NCI-H1105 (cell line): Measurements from ENCODE around the gene TRAM2.

Experiments
- DNase-seq: peaks from one replicate; lab custom pipeline; 2025; lab: John Stamatoyannopoulos, UW

Gene TRAM2, protein sequence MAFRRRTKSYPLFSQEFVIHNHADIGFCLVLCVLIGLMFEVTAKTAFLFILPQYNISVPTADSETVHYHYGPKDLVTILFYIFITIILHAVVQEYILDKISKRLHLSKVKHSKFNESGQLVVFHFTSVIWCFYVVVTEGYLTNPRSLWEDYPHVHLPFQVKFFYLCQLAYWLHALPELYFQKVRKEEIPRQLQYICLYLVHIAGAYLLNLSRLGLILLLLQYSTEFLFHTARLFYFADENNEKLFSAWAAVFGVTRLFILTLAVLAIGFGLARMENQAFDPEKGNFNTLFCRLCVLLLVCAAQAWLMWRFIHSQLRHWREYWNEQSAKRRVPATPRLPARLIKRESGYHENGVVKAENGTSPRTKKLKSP

DNA sequence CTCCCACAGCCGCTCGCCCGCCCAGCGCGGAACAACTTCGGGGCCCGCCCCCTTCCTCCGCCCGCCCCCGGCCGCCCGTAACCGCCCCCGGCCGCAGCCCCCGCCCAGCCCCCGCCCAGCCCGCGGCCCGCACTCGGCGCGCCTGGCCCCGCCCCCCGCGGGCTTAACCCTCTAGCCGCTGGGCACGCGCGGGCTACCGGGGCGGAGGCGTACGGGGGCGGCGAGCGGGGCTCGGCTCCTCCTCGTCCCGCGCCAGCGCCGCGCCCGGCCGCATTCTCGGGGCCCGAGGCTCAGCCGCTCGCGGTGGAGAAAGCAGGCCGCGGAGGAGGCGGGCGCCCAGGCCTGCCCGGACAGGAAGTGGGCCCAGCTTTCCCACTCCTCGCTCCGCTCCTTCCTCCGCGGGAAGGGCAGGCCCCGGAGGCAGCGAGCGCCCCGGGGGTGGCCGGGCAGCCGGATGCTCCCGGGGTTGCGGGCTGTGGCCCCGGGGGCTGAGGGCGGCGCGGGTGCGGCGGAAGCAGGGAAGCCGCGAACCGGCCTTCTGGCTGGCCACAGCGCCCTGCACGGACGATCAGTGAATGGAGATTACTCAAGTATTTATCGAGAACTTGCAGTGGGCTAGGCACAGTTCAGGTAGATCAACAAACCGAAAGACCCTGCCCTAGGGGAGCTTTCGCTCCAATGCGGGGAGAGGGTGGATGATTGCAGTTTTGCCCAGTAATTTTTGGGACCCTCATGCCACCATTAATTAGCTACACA is at the start of gene TRAM2:
TSS of gene TRAM2 (minus strand) at position 39 of the 756 bp plus-strand sequence. CDS start 145 bp downstream, outside the sequence.
- DNase-seq, result peak; percentile 81

DNA sequence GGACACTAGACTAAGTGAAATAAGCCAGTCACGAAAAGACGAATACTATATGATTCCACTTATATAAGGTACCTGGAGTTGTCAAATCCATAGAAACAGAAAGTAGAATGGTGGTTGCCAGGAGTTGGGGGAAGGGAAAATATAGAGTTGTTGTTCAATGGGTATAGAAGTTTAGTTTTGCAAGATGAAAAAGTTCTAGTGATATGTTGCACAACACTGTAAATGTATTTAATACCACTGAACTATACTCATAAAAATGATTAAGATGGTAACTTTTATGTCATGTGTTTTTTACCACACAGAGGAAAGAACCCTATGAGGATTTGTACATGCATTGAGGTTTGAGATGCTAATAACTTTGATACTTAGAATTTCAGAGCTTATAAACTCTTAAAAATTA is 46.0 kb upstream of the TRAM2 start:
- no peak for DNase-seq

DNA sequence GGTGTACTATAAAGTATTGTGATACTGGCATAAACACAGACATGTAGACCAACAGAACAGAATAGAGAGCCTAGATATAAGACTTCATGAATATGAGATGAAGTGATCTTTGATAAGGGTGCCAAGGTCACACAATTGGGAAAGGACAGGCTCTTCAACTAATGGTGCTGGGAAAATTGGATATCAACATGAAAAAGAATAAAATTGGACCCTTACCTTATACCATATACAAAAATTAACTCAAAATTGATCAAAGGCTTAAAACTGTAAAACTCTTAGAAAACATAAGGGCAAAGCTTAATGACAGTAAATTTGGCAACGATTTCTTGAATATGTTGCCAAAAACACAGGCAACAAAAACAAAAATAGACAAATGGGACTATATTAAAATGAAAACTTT is 44.8 kb upstream of the TRAM2 start:
- DNase-seq, result no peak

DNA sequence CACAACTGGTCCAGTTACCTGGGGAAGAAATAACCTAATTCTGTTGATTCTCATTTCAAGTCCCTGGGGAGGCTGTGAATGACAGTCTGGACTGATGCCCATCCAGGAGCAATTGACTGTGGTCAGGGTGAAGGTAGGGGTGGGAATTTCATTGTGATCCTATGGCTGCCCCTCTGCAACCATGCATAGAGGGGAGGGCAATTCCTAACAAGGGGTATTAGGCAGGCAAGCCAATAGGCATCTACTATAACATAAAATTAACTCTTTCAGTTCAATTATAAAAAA is 44.0 kb upstream of the TRAM2 start:
- no peak for DNase-seq

DNA sequence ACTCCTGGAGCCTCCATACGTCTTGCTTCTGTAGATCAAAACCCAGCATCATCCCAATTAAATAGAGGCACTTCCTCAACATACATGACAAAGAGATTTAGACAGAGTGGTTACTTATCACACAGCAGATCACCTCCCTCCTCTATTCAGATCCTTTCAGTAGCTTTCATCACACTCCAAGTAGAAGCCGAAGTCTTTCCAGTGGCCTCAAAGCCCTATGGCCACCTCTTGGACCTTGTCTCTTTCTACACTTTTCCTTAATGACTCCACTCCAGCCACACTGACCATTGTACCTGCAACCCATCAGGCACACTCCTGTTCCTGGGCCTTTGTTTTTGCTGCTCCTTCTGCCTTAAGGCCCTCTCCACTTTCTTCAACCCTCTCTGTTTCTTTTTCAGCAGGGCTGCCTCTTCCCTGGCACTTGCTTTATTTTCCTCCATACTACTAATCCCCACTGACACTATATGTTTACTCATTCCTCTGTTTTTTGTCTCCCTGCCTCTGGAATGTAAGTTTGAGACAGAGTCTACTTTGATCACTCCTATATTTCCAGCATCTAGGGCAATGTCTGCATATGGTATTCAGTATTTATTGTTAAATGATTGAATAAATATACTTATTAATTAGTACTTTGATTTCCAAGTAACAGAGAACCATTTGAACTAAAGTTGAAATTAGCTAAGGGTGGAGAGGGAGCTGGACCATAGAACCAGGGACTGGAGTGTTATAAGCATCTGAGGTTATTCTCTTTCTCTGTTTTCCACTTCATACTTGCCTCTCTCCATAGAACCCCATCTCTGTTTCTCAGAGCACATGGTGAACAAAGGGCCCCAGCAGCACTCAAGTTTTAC is 43.4 kb upstream of the TRAM2 start:
- no peak for DNase-seq

DNA sequence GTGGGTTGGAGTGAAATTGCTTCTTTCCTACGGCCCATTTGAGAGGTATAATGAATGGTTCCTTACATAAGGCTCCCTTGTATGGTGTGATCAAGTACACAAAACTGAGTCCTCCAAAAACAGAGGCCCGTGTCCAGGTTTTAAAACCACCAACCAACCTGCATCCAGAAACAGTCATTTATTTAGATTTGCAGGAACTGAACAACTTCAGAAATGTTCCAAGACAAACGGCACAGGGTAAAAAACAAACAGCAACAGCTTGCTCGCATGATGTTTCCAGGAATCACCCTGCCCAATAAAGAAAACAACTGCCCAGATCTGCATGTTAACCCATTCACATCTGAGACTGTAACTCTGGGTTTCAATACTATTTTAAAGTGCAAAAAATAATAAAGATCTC is 40.2 kb upstream of the TRAM2 start:
- no peak for DNase-seq

DNA sequence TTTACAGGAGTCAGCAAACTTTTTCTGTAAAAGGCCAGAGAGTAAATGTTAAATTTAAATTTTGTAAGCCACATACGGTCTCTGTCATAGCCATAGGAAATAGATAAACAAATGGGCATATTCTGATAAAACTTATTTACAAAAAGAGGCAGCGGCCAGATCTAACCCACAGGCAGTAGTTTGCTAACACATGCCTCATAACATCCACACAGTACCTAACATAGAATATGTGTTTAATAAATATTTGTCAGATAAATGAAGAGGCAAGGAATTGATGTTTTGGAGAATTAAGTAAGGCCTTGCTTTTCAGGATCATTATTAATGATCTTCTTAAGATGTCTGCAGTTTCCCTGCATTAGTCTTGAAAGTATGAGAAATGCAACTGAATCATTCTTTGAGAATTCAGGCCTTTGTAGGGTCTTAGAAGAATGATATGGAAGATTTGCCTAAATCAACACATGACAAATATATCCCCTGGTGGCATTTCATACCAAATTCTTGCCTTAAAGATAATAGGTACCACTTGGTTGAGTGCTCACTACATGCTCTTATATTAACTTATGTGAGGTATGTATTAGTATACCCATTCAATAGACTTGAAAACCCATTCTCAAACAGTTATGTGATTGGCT is 39.3 kb upstream of the TRAM2 start:
- DNase-seq, result no peak

DNA sequence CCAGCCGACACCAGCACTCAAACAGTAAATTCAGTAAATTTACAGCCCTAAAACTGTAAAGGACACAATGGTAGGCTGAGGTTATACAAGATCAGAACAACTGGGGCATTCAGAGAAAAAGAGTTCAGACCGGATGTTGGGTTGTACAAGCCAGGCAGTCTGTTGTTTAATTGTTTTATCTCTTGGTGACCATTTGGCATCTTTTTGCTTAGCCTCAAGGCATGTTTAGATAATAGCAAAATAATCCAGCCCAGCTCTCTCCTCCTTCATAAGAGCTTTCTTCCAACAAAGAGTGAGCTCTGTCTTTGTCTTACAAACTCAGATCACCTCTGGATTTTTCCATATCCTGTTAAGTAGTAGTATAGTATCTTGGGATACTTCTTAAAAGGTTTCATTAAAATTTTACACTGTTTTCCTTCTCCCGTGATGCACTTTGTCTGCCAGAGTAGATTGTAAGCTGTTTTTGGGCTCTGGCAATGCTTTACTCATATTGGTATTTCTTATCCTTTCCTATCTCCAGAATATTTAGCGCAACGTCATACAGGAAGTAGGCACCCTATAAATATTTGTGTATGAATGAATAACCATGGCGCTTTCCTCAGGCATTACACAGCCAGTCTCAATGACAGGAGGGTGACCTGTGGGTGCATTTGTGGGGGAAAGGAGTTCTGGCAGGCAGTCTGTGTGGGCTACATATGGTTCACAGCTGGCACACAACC is 35.6 kb upstream of the TRAM2 start:
- no peak for DNase-seq

DNA sequence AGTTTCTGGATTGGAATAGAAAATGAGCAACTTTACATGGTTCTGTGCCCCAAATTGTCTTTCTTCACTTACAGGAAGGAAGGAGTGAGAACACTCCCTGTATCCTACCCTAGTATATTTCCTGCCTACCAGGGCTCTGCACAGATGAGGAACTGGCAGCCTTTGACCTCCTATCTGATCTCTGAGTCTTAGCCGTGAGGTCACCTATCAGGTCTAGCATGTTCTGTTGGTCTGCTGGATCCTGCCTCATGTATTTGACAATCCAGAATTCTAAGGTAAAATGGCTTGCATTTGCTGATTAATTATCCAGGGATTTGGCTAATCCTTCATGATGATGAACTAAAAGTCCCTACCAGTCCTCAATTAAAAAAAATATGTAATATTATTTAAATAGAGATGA is 35.0 kb upstream of the TRAM2 start:
- DNase-seq, result no peak

DNA sequence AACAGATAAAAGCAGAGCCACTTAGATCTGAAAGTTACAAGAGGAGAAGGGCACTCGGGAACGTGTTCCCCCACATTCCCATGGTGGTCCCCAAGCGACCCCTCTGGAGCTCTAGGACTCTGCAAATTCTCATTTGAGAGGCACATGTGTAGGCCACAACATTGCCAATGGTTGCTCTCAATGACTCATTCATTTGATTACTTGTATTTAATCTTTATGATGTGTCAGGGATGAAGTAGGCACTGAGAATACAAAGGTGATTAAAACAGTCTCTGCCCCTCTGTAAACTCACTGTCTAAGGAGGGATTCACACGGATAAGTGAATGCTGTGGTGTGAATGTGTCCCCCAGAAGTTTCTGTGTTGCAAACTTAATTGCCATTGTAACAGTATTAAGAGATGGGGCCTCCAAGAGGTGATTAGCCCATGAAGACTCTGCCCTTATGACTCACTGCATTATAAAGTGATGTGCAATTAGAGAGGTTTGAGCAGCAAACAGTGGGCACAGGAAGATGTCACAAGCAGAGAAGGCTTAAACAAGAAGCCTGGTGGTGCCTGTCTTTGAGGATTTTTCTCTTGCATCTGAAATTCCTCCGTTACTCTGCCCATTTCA is 34.0 kb upstream of the TRAM2 start:
- DNase-seq, result no peak

DNA sequence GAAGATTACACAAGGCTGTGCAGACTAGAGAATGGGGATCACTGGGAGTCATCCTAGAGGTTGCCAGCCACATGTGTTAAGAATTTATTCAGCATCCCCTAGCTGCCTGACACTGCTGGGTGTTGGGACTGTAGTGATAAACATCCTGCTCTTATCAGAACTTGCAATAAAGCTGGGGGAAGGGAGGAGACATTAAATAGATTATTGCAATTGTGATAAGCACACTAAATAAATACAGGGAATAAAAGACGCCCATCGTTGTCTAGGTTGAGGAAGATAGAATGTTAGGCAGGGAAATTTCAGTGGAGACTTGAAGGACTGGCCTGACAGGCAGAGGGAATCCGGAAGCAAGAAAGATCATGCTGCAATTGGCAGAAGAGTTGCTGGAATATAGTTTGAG is 33.2 kb upstream of the TRAM2 start:
- no peak for DNase-seq

DNA sequence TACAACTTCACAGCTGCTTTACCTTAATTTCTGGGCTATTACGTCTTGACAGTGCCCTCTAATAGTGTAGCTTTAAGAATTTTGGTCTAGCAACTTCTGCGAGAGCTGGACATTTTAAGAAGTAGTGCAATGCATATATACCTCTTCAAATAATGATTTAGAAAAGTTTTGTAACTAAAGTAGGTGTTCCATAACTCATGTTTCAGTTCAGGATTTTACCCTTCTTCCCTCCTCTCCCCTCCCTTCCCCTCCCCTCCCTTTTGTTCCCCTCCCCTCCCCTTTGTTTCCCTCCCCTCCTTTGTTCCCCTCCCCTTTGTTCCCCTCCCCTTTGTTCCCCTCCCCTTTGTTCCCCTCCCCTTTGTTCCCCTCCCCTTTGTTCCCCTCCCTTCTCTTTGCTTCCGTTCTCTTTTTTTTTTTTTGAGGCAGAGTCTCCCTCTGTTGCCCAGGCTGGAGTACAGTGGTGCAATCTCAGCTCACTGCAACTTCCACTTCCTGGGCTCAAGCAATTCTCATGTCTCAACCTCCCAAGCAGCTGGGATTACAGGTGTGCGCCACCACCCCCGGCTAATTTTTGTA is 28.8 kb upstream of the TRAM2 start:
- DNase-seq, result no peak

DNA sequence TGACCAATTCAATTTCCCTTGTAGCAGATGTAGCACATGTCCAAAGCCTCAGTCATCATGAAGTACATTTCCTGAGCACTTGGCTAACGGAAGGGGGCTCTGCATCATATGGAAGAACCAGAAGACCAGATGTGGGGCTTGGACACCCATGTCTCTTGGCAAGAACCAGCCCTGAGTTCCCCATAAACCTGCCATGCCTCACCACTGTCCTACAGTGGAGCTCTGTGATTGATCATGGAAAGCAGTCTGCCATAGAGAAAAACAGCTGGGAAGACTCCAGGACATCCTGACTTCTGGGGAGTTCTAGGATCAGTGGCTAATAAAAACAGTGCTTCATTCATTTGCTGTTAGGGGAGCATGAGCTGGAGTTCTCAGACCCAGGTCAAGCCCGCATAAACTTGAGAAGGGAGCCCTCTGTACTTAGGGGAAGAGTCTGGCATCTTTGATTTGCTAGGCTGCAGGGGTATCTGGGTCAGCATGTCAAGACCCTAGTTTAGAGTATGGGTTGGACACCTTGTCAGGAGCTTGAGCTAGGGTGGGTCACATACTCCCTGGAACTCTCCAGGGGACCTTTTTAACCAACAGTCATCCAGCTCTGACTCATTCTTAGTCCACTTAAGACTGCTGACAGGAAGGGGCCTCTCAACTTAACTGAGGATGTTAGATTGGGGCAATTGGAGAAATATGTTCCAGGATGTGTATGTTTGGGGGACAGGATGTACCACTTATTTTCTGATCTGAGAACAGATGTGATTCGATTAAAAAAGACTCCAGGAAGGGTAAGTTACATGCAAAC is 26.3 kb upstream of the TRAM2 start:
- no peak for DNase-seq

DNA sequence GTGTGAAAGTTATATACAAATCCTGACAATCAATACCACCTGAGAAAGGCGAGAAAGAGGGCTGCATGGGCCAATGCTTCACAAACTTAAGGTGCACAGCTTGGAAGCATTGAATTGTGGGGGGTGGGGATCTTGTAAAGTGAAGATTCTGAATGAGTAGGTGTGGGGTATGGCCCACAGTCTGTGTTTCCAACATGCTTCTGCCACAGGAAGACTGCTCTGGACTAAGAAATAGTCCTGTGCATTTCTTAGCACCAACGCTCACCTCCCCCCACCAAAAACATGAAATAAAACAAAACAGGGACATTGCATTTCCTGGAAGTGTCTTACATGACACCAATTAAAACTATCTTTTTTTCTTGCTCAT is 21.9 kb upstream of the TRAM2 start:
- DNase-seq, result no peak

DNA sequence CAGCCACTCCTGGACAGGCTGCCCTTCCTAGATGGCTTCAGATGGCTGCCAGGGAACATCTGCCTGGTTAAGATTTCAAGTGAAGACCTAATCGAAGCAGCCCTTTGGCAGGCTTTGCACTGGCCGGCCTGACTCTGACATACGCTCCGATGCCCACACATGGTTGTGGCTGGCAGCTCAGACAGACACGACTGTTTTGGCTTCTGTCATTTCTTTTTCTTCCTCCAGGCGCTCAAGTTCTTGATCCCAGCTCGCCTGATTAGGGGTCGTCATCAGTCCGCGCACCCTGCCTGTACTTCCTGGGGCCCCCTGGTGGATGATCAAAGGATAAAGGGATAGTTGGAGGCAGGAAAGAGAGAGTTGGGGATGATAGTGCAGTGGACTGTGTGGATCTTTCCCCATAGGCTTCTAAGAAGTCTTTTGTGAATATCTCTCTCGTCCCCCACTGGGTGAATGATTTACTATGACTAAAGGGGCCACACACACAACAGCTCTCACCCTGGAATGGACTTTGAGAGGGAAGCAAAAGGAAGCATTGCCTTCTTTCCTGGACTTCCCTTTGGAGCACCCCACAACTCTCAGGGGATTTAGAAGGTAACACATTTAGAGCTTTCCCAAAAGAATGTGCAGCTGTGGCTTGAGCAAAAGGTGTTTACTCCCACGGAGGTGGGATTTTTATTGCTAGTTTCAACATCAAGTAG is 21.4 kb upstream of the TRAM2 start:
- DNase-seq, result no peak

DNA sequence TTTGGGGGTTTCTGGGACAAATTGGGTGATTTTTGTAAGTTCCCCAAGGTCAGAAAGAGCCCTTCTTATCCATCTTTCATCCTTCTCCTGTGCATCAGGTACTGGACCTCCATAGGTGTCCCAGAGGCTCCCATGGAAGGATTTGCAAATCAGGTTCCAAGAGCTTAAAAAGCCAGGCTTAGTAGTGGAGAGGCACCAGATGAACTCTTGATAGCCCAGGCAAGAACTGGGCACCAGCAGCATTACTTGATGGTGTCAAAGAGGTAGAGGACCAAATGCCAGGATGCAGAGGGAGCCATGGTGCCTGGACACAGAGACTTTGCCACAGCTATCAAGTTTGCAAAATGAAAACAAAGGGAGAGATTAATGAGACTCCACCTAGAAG is 20.9 kb upstream of the TRAM2 start:
- DNase-seq, result no peak

DNA sequence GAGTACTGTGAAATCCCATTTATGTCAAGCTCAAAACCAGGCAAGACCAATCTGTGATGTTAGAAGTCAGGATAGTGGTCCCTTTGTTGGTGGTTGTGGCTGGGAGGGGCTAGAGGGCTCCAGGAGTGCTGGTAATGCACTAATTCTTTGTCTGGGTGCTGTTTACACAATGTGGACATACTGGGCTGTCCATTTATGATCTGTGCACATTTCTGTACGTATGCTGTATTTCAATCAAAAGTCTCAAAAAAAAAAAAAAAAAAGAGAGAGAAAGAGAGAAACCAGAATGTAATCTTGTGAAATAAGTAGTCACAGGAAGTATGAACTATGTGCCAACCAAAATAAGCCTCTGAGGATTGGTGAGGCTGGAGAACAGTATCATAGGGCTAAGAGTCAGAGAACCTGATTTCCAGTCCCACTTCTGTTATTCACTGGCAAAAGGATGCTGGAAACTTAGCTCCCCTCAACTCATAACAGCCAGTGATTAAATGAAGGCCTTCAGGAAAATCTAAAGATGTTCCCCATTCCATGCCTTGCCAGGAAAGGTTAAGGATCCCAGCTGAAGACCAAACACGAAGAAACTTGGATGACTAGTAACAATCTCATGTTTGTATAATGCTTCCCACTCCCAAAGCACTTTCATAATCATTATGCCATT is 19.6 kb upstream of the TRAM2 start:
- no peak for DNase-seq

DNA sequence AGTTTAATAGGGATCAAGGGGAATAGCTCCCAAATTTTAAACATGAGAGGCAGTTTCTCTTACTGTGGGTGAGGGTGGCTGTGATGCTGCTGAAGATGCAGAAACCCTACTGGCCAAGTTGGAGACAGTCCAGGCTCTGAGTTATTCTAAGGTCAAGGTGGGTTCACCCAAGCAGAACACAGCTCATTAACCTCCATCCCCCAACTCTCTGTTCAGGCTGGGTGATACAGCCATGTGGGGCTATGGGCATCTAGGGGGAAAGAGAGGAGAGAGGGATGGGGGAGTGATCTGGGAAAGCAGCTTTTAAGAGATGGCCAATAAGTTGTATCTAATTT is 18.9 kb upstream of the TRAM2 start:
- DNase-seq, result no peak
